ENCODE measurements around the gene TADA2B.

DNA sequence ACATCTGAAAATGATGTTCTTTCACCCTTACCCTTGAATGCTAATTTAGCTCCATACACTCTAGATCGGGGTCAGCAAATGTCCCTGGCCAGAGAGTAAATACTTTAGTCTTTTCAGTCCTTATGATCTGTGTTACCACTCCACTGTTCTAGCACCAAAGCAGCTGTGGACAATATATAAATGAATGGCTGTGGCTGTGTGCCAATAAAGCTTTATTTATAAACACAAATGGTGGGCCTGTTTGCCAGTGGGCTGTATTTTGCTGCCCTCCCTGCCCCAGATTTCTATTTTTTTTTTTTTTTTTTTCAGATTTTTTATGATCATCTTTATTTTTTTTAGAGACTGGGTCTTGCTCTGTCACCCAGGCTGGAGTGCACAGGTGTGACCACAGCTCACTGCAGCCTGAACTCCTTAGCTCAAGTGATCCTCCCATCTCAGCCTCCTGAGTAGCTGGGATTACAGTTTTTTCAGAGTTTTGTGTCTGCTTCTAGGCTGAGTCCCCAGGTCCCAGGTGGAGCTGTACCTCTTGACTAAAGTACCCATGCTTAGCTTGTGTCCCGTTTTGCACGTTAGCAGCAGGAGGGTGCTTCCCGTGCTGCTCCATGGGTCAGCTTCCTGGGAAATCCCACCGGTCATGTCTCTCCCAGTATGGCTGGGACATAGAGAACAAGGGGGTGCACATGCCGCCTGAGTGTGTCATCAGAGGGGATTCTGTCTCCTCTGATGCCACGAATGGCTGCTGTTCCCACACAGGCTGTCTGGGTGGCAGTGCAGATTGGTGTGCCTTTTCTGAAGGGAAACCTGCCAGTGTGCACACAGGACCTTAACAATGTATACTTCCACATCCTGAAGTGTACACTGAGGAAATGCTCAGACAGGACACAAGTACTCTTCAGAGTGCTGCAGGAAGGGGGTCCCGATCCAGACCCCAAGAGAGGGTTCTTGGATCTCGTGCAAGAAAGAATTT lies 40.7 kb downstream of the TADA2B start:
- TF ChIP-seq, protein P1, sequence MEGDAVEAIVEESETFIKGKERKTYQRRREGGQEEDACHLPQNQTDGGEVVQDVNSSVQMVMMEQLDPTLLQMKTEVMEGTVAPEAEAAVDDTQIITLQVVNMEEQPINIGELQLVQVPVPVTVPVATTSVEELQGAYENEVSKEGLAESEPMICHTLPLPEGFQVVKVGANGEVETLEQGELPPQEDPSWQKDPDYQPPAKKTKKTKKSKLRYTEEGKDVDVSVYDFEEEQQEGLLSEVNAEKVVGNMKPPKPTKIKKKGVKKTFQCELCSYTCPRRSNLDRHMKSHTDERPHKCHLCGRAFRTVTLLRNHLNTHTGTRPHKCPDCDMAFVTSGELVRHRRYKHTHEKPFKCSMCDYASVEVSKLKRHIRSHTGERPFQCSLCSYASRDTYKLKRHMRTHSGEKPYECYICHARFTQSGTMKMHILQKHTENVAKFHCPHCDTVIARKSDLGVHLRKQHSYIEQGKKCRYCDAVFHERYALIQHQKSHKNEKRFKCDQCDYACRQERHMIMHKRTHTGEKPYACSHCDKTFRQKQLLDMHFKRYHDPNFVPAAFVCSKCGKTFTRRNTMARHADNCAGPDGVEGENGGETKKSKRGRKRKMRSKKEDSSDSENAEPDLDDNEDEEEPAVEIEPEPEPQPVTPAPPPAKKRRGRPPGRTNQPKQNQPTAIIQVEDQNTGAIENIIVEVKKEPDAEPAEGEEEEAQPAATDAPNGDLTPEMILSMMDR (IDR thresholded peaks at IDR 0.05) = no peak
- TF ChIP-seq EZH2 (IDR thresholded peaks at IDR 0.05; ENCODE audit: borderline replicate concordance, insufficient read depth, low read depth, low read length, poor library complexity, severe bottlenecking) = no peak

Data from B cell (primary cell).